Testis (tissue), 2 donors: ENCODE results near the gene TEX54.

ENCODE experiments used
- CTCF ChIP-seq, 3 experiments: fragments of 450-650 bp in 2 of 3; fragments of 200-600 bp in 1 of 3; sonication (generic) in 1 of 3; IDR thresholded peaks; one replicate each; pipeline ENCODE4 v1.5.1; 2016 to 2019; ENCODE audit warnings: antibody characterized with exemption in 3 of 3, mild to moderate bottlenecking in 2 of 3, moderate library complexity in 1 of 3
- POLR2A ChIP-seq: fragments of 450-650 bp; IDR thresholded peaks from one replicate; pipeline ENCODE4 v1.6.1; 2017; ENCODE audit warnings: antibody characterized with exemption, mild to moderate bottlenecking, moderate library complexity

GRCh38 chr11:62858201-62858600 is 25.6 kb upstream of the TEX54 start:
- TF ChIP-seq CTCF (IDR thresholded peaks at IDR 0.05) (no peak), POLR2A (no peak)
